ENCODE measurements around the gene NACC1. TPM values are rescaled to one million over a fixed set of nuclear protein-coding genes. Genes with fewer than 3 reads are reported as not detected.
A peak's percentile ranks its signal among the peaks of the same experiment; 100 is the strongest.

Gene NACC1
- total RNA-seq, 1 experiment from 2014 or later, result 237 TPM

DNA sequence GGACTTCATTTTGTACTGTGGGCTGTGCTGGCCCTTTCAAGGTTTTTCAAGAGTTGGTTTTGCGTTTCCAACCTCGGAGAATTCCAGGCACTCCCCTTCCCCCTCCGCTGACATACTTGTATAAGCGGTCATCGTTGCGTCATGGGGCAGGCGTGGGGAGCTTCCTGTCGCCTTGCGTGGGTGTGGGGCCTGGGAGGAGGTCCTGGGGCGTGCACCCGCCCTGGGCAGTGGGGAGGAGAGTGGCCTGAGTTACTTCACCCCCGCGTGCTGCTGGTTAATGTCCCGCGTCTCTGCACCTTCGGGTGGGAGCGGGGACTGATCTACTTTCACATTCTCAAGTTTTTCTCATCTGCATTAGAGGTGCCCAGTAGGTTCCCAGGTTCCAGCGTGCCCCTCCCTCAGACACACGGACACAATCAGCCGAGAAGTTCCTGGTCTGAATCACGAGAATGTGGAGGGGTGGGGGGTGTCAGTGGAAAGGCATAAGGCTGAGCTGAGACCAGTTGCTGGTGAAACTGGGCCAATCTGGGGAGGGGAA is 36.2 kb downstream of the NACC1 start:
- H3K4me3 Mint-ChIP-seq, result peak overlapping the region; percentile 92
- H3K4me1 Mint-ChIP-seq, result peaks cover 24% of the 10 kb centered on the region
- ChIA-PET POLR2A (interaction anchor here (0.9 to 5.5 kb wide), 5 partner anchors 11 to 594 kb away, joined by 3 to 167 read pairs (median 4); a partner anchor contains a TSS), CTCF (interaction anchor here (0.5 to 1.7 kb wide), 3 partner anchors 10 to 40 kb away, joined by 3 to 12 read pairs (median 3); no protein-coding TSS in a partner anchor)
- peak overlapping the region; percentile 99 for H3K27ac Mint-ChIP-seq
- DNase-seq (ENCODE audit: low spot score), result no peak
- H3K27me3 Mint-ChIP-seq (ENCODE audit: low read depth), result peaks cover 7% of the 10 kb centered on the region; the same call in 1 of the 2 replicates
- no peaks in the 10 kb centered on the region for H3K9me3 Mint-ChIP-seq
- H3K36me3 Mint-ChIP-seq, result peaks cover 20% of the 10 kb centered on the region
- TF ChIP-seq, protein P1, sequence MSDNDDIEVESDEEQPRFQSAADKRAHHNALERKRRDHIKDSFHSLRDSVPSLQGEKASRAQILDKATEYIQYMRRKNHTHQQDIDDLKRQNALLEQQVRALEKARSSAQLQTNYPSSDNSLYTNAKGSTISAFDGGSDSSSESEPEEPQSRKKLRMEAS (CRISPR knock-in tag; IDR thresholded peaks at IDR 0.05), result 0 out of 2 replicates have a peak, but pooled peaks have one; percentile 13
- TF ChIP-seq, protein P2, sequence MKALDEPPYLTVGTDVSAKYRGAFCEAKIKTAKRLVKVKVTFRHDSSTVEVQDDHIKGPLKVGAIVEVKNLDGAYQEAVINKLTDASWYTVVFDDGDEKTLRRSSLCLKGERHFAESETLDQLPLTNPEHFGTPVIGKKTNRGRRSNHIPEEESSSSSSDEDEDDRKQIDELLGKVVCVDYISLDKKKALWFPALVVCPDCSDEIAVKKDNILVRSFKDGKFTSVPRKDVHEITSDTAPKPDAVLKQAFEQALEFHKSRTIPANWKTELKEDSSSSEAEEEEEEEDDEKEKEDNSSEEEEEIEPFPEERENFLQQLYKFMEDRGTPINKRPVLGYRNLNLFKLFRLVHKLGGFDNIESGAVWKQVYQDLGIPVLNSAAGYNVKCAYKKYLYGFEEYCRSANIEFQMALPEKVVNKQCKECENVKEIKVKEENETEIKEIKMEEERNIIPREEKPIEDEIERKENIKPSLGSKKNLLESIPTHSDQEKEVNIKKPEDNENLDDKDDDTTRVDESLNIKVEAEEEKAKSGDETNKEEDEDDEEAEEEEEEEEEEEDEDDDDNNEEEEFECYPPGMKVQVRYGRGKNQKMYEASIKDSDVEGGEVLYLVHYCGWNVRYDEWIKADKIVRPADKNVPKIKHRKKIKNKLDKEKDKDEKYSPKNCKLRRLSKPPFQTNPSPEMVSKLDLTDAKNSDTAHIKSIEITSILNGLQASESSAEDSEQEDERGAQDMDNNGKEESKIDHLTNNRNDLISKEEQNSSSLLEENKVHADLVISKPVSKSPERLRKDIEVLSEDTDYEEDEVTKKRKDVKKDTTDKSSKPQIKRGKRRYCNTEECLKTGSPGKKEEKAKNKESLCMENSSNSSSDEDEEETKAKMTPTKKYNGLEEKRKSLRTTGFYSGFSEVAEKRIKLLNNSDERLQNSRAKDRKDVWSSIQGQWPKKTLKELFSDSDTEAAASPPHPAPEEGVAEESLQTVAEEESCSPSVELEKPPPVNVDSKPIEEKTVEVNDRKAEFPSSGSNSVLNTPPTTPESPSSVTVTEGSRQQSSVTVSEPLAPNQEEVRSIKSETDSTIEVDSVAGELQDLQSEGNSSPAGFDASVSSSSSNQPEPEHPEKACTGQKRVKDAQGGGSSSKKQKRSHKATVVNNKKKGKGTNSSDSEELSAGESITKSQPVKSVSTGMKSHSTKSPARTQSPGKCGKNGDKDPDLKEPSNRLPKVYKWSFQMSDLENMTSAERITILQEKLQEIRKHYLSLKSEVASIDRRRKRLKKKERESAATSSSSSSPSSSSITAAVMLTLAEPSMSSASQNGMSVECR (CRISPR knock-in tag; IDR thresholded peaks at IDR 0.05; ENCODE audit: borderline replicate concordance), result no peak; the same call in 1 of the 2 replicates
- TF ChIP-seq GTF2I (CRISPR knock-in tag; conservative IDR thresholded peaks at IDR 0.05) (no peak), TEAD1 (CRISPR knock-in tag; IDR thresholded peaks at IDR 0.05) (peak; percentile 61; the same call in 1 of the 2 replicates), ESRRA (CRISPR knock-in tag; IDR thresholded peaks at IDR 0.05; ENCODE audit: borderline replicate concordance) (0 out of 2 replicates have a peak, but pooled peaks have one; percentile 29), GABPB1 (CRISPR knock-in tag; IDR thresholded peaks at IDR 0.05) (peak; percentile 94)
- TF ChIP-seq, protein P3, sequence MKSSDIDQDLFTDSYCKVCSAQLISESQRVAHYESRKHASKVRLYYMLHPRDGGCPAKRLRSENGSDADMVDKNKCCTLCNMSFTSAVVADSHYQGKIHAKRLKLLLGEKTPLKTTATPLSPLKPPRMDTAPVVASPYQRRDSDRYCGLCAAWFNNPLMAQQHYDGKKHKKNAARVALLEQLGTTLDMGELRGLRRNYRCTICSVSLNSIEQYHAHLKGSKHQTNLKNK (CRISPR knock-in tag; IDR thresholded peaks at IDR 0.05), result 0 out of 2 replicates have a peak, but pooled peaks have one; percentile 6
- ATAC-seq, result no peak

DNA sequence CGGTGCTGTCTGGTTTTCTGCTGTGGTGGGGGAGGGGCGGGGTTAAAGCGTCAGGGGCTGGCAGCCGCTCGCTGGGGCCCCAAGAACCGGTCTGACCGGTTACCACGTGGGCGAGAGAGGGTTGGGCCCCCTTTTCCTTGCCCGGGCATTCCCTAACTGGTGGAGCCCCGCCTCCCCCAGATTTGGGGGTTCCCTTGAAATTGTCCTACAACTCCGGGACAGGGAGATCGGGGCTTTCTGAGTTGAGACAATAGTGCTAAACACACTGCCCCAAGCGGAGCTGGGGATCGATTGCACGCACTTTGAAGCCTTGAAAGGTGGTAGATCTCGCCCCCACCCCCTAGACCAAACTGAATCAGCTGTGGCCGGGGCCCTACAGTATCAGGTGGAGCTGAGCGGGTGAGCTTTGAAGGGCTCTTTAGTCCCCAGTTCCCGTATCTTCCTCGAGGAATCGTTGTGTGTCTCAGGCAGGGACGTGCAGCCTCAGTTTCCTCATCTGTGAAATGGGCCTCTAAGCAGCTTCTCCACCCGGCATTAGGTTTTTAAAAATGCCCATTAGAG is 36.9 kb downstream of the NACC1 start:
- ATAC-seq (peak; percentile 4), DNase-seq (ENCODE audit: low spot score) (peak; percentile 94)
- Mint-ChIP-seq H3K9me3 (no peaks in the 10 kb centered on the region), H3K36me3 (peaks cover 20% of the 10 kb centered on the region), H3K27me3 (ENCODE audit: low read depth) (peaks cover 7% of the 10 kb centered on the region; the same call in 1 of the 2 replicates), H3K27ac (peak overlapping the region; percentile 99), H3K4me1 (peaks cover 23% of the 10 kb centered on the region), H3K4me3 (peak overlapping the region; percentile 92)
- ChIA-PET CTCF (interaction anchor here (0.6 to 1.9 kb wide), 9 partner anchors 9 to 190 kb away, joined by 3 to 17 read pairs (median 4); no protein-coding TSS in a partner anchor), POLR2A (interaction anchor here (0.9 to 5.5 kb wide), 8 partner anchors 10 to 593 kb away, joined by 3 to 167 read pairs (median 4); partner anchors contain the start of gene NACC1)
- TF ChIP-seq, protein P4, sequence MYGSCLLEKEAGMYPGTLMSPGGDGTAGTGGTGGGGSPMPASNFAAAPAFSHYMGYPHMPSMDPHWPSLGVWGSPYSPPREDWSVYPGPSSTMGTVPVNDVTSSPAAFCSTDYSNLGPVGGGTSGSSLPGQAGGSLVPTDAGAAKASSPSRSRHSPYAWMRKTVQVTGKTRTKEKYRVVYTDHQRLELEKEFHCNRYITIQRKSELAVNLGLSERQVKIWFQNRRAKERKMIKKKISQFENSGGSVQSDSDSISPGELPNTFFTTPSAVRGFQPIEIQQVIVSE (CRISPR knock-in tag; IDR thresholded peaks at IDR 0.05; ENCODE audit: borderline replicate concordance), result no peak
- TF ChIP-seq, protein P5, sequence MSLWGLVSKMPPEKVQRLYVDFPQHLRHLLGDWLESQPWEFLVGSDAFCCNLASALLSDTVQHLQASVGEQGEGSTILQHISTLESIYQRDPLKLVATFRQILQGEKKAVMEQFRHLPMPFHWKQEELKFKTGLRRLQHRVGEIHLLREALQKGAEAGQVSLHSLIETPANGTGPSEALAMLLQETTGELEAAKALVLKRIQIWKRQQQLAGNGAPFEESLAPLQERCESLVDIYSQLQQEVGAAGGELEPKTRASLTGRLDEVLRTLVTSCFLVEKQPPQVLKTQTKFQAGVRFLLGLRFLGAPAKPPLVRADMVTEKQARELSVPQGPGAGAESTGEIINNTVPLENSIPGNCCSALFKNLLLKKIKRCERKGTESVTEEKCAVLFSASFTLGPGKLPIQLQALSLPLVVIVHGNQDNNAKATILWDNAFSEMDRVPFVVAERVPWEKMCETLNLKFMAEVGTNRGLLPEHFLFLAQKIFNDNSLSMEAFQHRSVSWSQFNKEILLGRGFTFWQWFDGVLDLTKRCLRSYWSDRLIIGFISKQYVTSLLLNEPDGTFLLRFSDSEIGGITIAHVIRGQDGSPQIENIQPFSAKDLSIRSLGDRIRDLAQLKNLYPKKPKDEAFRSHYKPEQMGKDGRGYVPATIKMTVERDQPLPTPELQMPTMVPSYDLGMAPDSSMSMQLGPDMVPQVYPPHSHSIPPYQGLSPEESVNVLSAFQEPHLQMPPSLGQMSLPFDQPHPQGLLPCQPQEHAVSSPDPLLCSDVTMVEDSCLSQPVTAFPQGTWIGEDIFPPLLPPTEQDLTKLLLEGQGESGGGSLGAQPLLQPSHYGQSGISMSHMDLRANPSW (CRISPR knock-in tag; conservative IDR thresholded peaks at IDR 0.05; ENCODE audit: low read depth), result no peak
- TF ChIP-seq, protein P6, sequence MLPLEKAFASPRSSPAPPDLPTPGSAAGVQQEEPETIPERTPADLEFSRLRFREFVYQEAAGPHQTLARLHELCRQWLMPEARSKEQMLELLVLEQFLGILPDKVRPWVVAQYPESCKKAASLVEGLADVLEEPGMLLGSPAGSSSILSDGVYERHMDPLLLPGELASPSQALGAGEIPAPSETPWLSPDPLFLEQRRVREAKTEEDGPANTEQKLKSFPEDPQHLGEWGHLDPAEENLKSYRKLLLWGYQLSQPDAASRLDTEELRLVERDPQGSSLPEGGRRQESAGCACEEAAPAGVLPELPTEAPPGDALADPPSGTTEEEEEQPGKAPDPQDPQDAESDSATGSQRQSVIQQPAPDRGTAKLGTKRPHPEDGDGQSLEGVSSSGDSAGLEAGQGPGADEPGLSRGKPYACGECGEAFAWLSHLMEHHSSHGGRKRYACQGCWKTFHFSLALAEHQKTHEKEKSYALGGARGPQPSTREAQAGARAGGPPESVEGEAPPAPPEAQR (CRISPR knock-in tag; IDR thresholded peaks at IDR 0.05), result no peak
- TF ChIP-seq TEAD4 (CRISPR knock-in tag; IDR thresholded peaks at IDR 0.05) (no peak), FOXP1 (CRISPR knock-in tag; IDR thresholded peaks at IDR 0.05; ENCODE audit: borderline replicate concordance) (no peak), ZNF416 (CRISPR knock-in tag; IDR thresholded peaks at IDR 0.05) (no peak), PRRX2 (CRISPR knock-in tag; IDR thresholded peaks at IDR 0.05) (peak; percentile 74; the same call in 1 of the 2 replicates), OVOL2 (CRISPR knock-in tag; IDR thresholded peaks at IDR 0.05; ENCODE audit: borderline replicate concordance) (no peak), RELA (CRISPR knock-in tag; IDR thresholded peaks at IDR 0.05; ENCODE audit: borderline replicate concordance) (0 out of 2 replicates have a peak, but pooled peaks have one; percentile 23), NR2C2 (CRISPR knock-in tag; IDR thresholded peaks at IDR 0.05) (no peak)
- TF ChIP-seq, protein P7, sequence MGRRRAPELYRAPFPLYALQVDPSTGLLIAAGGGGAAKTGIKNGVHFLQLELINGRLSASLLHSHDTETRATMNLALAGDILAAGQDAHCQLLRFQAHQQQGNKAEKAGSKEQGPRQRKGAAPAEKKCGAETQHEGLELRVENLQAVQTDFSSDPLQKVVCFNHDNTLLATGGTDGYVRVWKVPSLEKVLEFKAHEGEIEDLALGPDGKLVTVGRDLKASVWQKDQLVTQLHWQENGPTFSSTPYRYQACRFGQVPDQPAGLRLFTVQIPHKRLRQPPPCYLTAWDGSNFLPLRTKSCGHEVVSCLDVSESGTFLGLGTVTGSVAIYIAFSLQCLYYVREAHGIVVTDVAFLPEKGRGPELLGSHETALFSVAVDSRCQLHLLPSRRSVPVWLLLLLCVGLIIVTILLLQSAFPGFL (CRISPR knock-in tag; IDR thresholded peaks at IDR 0.05; ENCODE audit: borderline replicate concordance), result no peak
- TF ChIP-seq, protein P8, sequence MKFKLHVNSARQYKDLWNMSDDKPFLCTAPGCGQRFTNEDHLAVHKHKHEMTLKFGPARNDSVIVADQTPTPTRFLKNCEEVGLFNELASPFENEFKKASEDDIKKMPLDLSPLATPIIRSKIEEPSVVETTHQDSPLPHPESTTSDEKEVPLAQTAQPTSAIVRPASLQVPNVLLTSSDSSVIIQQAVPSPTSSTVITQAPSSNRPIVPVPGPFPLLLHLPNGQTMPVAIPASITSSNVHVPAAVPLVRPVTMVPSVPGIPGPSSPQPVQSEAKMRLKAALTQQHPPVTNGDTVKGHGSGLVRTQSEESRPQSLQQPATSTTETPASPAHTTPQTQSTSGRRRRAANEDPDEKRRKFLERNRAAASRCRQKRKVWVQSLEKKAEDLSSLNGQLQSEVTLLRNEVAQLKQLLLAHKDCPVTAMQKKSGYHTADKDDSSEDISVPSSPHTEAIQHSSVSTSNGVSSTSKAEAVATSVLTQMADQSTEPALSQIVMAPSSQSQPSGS (CRISPR knock-in tag; IDR thresholded peaks at IDR 0.05; ENCODE audit: borderline replicate concordance, low read depth), result no peak
